A549 (cell line): ENCODE data around the gene MTIF3.

Experiments
- CBX2 ChIP-seq: fragments of 200-600 bp; sonication (generic); IDR thresholded peaks from 2 replicates; pipeline ENCODE4 v1.6.1; 2016; ENCODE audit warnings: low read depth, mild to moderate bottlenecking, borderline replicate concordance
- CEBPB ChIP-seq, 2 experiments: fragments of >200 bp in 1 of 2; sonication (Bioruptor Twin) in 1 of 2; formaldehyde crosslinking in 1 of 2; IDR thresholded peaks; 2 replicates each; pipeline ENCODE4 v1.6.1; 2012 to 2016
- EHMT2 ChIP-seq: fragments of 200-600 bp; sonication (generic); IDR thresholded peaks from 2 replicates; pipeline ENCODE4 v1.6.1; 2016; ENCODE audit warnings: antibody characterized with exemption, low read depth, mild to moderate bottlenecking, moderate library complexity
- HDAC2 ChIP-seq: fragments of 200-600 bp; sonication (generic); IDR thresholded peaks from 2 replicates; pipeline ENCODE4 v1.6.1; 2016
- HOXA7 ChIP-seq: fragments of 250-450 bp; sonication (Bioruptor Pico); IDR thresholded peaks from 2 replicates; pipeline ENCODE4 v1.5.0; 2020; ENCODE audit warnings: mild to moderate bottlenecking, moderate library complexity
- POLR2A ChIP-seq: IDR thresholded peaks from 2 replicates; pipeline ENCODE4 v1.6.1; 2012; ENCODE audit warnings: mild to moderate bottlenecking, low read length
- RAD21 ChIP-seq, 2 experiments: fragments of >200 bp in 1 of 2; sonication (Bioruptor Twin) in 1 of 2; formaldehyde crosslinking in 1 of 2; IDR thresholded peaks in 1 of 2; conservative IDR thresholded peaks in 1 of 2; 2 replicates in 1 of 2; 3 replicates in 1 of 2; pipeline ENCODE4 v1.6.1; 2012 to 2018; ENCODE audit warnings: inconsistent platforms in 1 of 2
- RCOR1 ChIP-seq: fragments of 150-350 bp; IDR thresholded peaks from 2 replicates; pipeline ENCODE4 v1.6.1; 2014; ENCODE audit warnings: antibody characterized with exemption, low read length, low read depth
- ZFP36 ChIP-seq: fragments of 450-650 bp; IDR thresholded peaks from 2 replicates; pipeline ENCODE4 v1.6.1; 2014; ENCODE audit warnings: borderline replicate concordance; ENCODE audit not compliant: partially characterized antibody
- TF ChIP-seq, protein P1 (sequence below): fragments of >200 bp; sonication (Bioruptor Twin); formaldehyde crosslinking; IDR thresholded peaks from 3 replicates; pipeline ENCODE4 v1.5.1; 2016
- TF ChIP-seq, protein P2 (sequence below): fragments of 450-650 bp; IDR thresholded peaks from 2 replicates; pipeline ENCODE4 v1.6.1; 2014; ENCODE audit warnings: antibody characterized with exemption
- TF ChIP-seq, protein P3 (sequence below): fragments of 150-350 bp; IDR thresholded peaks from 2 replicates; pipeline ENCODE4 v1.6.1; 2014; ENCODE audit warnings: low read depth, mild to moderate bottlenecking, low read length
- TF ChIP-seq, protein P4 (sequence below): IDR thresholded peaks from 2 replicates; pipeline ENCODE4 v1.6.1; 2012

DNA sequence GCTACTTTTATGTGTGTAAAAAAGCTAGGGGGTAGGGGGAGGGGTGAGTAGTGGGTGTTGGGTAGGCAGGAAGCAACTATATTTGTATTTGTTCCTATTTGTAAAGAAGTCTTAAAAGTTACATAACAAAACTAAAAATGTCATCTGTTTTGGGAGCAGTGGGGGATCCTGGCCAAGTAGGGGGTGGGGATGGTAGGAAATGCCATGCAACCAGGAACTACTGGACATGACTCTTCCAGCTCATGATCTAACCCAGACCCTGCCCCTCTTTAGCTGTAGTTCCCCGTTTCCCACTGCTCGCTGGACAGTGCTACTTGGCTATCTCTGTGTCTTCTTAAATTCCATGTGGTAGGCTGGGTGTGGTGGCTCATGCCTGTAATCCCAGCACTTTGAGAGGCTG is 22.7 kb downstream of the MTIF3 start:
- TF ChIP-seq, protein P1, sequence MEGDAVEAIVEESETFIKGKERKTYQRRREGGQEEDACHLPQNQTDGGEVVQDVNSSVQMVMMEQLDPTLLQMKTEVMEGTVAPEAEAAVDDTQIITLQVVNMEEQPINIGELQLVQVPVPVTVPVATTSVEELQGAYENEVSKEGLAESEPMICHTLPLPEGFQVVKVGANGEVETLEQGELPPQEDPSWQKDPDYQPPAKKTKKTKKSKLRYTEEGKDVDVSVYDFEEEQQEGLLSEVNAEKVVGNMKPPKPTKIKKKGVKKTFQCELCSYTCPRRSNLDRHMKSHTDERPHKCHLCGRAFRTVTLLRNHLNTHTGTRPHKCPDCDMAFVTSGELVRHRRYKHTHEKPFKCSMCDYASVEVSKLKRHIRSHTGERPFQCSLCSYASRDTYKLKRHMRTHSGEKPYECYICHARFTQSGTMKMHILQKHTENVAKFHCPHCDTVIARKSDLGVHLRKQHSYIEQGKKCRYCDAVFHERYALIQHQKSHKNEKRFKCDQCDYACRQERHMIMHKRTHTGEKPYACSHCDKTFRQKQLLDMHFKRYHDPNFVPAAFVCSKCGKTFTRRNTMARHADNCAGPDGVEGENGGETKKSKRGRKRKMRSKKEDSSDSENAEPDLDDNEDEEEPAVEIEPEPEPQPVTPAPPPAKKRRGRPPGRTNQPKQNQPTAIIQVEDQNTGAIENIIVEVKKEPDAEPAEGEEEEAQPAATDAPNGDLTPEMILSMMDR = no peak
- TF ChIP-seq POLR2A (no peak), RAD21 (conservative IDR thresholded peaks at IDR 0.05 in 1 of 2, IDR thresholded peaks at IDR 0.05 in 1 of 2) (no peak), HDAC2 (no peak), HOXA7 (CRISPR knock-in tag) (no peak), RCOR1 (no peak), ZFP36 (no peak), CEBPB (IDR thresholded peaks at IDR 0.05) (no peak), EHMT2 (no peak), CBX2 (no peak)
- TF ChIP-seq, protein P2, sequence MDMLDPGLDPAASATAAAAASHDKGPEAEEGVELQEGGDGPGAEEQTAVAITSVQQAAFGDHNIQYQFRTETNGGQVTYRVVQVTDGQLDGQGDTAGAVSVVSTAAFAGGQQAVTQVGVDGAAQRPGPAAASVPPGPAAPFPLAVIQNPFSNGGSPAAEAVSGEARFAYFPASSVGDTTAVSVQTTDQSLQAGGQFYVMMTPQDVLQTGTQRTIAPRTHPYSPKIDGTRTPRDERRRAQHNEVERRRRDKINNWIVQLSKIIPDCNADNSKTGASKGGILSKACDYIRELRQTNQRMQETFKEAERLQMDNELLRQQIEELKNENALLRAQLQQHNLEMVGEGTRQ = no peak
- TF ChIP-seq, protein P3, sequence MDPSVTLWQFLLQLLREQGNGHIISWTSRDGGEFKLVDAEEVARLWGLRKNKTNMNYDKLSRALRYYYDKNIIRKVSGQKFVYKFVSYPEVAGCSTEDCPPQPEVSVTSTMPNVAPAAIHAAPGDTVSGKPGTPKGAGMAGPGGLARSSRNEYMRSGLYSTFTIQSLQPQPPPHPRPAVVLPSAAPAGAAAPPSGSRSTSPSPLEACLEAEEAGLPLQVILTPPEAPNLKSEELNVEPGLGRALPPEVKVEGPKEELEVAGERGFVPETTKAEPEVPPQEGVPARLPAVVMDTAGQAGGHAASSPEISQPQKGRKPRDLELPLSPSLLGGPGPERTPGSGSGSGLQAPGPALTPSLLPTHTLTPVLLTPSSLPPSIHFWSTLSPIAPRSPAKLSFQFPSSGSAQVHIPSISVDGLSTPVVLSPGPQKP = no peak
- TF ChIP-seq, protein P4, sequence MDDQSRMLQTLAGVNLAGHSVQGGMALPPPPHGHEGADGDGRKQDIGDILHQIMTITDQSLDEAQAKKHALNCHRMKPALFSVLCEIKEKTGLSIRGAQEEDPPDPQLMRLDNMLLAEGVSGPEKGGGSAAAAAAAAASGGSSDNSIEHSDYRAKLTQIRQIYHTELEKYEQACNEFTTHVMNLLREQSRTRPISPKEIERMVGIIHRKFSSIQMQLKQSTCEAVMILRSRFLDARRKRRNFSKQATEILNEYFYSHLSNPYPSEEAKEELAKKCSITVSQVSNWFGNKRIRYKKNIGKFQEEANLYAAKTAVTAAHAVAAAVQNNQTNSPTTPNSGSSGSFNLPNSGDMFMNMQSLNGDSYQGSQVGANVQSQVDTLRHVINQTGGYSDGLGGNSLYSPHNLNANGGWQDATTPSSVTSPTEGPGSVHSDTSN = no peak
